ENCODE results near the gene STK25.
"Not testable (repeated sequence)": the region's sequence is repeated elsewhere in the genome, so short reads cannot be mapped to it uniquely, and the experiment has no call there.

The STK25 gene

DNA sequence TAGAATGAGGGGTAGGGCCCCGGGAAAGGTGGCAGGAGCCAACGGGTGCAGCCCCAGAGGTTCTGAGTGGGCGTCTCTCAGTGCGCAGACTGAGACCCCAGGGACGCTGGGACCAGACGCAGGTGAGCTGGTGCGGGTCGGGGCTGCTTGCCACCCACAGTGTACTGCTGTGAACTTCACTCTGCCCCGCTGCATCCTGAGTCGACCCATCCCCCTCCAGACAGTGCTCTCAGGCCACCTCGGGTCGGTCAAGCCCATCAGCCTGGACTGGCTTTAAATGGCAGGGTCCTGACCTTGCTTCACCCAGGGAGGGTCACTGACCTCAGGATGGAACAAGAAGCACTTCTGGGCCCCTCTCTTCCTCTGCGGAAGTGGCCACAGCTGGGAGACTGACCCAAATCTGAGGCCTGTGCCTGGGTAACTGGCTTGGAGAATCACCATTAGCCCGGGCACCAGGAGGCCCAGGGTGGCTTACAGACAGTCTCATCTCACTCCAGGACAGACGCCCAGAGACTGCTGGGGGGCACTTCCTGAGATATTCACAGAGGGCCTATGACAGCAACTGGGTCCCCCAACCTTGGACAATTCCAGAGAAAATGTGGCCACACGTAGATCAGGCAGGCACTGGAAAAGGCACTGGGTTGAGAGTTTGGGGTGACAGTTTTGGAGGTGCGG, 26.5 kb upstream of the STK25 start:
- no peak for DNase-seq (ENCODE audit: low spot score)
- no peak overlapping the region for H3K27ac ChIP-seq
- ChIA-PET CTCF (no interaction called here), POLR2A (ENCODE audit: low non-redundant PET) (no interaction called here)
- TF ChIP-seq, protein P1, sequence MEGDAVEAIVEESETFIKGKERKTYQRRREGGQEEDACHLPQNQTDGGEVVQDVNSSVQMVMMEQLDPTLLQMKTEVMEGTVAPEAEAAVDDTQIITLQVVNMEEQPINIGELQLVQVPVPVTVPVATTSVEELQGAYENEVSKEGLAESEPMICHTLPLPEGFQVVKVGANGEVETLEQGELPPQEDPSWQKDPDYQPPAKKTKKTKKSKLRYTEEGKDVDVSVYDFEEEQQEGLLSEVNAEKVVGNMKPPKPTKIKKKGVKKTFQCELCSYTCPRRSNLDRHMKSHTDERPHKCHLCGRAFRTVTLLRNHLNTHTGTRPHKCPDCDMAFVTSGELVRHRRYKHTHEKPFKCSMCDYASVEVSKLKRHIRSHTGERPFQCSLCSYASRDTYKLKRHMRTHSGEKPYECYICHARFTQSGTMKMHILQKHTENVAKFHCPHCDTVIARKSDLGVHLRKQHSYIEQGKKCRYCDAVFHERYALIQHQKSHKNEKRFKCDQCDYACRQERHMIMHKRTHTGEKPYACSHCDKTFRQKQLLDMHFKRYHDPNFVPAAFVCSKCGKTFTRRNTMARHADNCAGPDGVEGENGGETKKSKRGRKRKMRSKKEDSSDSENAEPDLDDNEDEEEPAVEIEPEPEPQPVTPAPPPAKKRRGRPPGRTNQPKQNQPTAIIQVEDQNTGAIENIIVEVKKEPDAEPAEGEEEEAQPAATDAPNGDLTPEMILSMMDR (conservative IDR thresholded peaks at IDR 0.05; ENCODE audit: low read depth): no peak

DNA sequence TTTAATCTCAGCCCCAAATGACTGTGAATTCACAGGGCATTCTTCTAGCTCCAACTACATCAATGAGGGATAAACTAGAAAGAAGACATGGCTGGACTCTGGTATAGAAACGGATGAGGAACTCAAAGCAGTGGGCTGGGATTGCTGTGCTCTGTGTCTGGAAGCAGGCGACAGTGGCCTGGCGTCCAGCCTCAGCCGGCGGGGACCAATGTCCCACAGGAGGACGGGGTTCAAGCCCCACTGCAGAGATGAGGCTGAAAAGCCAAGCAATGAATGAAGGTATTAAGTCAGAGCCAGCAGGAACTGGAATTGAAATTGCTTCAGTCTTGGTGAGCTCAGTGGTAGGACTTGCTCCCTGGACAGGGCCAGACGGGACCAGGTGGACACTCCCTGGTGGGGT, 25.9 kb upstream of the STK25 start:
- ChIA-PET POLR2A (ENCODE audit: low non-redundant PET) (no interaction called here), CTCF (no interaction called here)
- H3K27ac ChIP-seq: no peak overlapping the region
- no peak for DNase-seq (ENCODE audit: low spot score)
- TF ChIP-seq, protein P1 (conservative IDR thresholded peaks at IDR 0.05; ENCODE audit: low read depth): no peak

DNA sequence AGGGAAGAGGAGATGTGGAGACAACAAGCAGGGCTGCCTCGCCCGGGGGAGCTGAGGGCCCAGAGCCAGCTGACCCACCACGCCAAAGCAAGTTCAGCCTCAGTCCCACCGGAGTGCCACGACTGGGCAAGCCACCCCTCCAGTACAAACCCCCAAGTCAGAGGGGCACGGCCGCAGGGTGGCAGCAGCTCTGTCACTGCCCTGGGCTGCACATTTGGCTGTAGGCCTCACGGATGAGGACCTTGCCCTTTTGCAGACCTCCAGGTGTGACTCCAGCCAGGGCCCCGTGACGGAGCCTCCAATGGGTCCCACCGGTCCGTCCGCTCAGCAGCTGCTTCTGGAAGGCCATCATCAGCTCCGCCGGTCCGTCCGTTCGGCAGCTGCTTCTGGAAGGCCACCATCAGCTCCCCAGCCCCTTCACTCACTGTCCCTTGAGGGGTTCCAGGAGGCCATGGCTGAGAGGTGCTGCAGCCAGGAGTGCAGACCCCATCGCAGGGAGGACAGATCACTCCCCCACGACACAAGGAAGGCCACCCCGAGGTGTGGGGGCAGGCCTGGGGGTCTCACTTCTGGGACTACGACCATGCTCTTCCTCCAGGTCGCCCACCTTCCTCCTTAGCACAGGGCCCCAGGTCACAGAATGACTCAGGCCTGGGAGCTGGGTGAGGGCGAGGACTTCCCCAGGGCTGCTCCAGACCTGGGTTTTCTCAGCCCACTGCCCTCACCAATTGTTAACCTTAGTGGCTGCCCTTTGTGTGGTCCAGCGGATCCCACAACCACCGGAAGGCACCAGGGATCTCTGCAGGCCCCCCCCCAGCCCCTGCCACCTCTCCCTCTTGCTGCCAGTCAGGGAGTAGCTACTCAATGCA, 24.6 kb upstream of the STK25 start:
- ChIA-PET CTCF (no interaction called here), POLR2A (ENCODE audit: low non-redundant PET) (interaction anchor here (0.6 kb wide), 1 partner anchor 14 kb away, joined by 4 read pairs; no protein-coding TSS in a partner anchor)
- no peak overlapping the region for H3K27ac ChIP-seq
- DNase-seq (ENCODE audit: low spot score): no peak
- TF ChIP-seq, protein P1 (conservative IDR thresholded peaks at IDR 0.05; ENCODE audit: low read depth): no peak

DNA sequence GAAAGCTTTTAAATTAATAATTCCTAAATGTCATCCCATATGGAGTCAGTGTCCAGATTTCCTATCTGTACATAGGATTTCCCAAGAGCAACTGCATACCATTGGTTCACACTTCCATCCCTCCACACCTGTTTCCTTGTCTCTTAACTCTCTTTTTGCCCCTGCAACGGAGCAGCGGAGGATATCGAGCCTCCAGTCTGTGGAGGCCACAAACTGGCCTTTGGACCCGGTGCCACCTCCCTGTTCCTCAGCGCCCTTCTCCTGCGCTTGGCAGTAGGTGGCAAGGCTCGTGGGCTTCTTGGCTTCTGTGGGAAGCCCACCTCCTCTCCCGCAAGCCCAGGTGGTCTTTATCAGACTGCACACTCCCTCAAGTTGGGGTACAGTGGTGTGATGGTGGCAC, 23.8 kb upstream of the STK25 start:
- ChIA-PET CTCF (no interaction called here), POLR2A (ENCODE audit: low non-redundant PET) (no interaction called here)
- H3K27ac ChIP-seq: no peak overlapping the region
- TF ChIP-seq, protein P1 (conservative IDR thresholded peaks at IDR 0.05; ENCODE audit: low read depth): no peak
- DNase-seq (ENCODE audit: low spot score): no peak

DNA sequence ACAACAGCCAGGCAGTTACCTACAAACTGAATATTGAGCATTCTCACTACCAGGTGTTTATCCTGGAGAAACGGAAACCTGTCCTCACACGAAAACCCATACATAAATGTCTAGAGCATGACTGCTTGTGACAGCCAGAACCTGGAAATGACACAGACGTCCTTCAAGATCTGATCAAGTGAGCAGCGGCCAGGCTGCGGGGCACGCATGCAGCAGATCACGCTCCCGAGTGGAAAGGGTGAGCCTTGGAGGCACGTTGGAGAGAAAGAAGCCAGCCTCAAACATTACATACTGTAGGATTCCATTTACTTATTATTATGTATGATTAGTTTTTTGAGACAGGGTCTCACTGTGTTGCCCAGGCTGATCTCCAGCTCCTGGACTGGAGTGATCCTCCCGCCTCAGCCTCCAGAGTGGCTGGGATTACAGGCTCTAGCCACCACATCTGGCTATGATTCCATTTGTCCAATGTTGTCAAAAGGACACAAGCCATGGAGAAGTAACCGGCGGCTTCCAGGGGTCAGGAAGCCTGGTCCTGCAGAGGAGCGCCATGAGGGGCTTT, 22.9 kb upstream of the STK25 start:
- POLR2A ChIA-PET (ENCODE audit: low non-redundant PET): no interaction called here
- DNase-seq (ENCODE audit: low spot score): no peak
- TF ChIP-seq, protein P1 (conservative IDR thresholded peaks at IDR 0.05; ENCODE audit: low read depth): no peak
- H3K27ac ChIP-seq: no peak overlapping the region
- CTCF ChIA-PET: no interaction called here

DNA sequence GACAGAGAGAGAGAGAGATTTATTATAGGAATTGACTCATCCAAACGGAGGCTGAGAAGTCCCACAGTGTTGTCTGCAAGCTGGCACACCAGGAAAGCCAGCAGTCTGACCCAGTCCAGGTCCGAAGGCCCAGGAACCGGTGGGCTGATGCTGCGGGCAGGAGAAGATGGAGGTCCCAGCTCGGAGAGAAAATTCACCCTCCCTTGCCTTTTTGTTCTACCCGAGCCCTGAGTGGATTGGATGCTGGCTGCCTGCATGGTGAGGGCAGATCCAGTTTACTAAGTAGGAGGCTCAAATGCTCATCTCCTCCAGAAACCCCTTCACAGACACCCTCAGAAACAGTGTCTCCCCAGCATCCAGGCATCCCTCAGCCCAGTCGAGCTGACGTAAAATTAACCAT, 22.2 kb upstream of the STK25 start:
- TF ChIP-seq, protein P1 (conservative IDR thresholded peaks at IDR 0.05; ENCODE audit: low read depth): no peak
- ChIA-PET CTCF (no interaction called here), POLR2A (ENCODE audit: low non-redundant PET) (no interaction called here)
- no peak for DNase-seq (ENCODE audit: low spot score)
- H3K27ac ChIP-seq: no peak overlapping the region

DNA sequence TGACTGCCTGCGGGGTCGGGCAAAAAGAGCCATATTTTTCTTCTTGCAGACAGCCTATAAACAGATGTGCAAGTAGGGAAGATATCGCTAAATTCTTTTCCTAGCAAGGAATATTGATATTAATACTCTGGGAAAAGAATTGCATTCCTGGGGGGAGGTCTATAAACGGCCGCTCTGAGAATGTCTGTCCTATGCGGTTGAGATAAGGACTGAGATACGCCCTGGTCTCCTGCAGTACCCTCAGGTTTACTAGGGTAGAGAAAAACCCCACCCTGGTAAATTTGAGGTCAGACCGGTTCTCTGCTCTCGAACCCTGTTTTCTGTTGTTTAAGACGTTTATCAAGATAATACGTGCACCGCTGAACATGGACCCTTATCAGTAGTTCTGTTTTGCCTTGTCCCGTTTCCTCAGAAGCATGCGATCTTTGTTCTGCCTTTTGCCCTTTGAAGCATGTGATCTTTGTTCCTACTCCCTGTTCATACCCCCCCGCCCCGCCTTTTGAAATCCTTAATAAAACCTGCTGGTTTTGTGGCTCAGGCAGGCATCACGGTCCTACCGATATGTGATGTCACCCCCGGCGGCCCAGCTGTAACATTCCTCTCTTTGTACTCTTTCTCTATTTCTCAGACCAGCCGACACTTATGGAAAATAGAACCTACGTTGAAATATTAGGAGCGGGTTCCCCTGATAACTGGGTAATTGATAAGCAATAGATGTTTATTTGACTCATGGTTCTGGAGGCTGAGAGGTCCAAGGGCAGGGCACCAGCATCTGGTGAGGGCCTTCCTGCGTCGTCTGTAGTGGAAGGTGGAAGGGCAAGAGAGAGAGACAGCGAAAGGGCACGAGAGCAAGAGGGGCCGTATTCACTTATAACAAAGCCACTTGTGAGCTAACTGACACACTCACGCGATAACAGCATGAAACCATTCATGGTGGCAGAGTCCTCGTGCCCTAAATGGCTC, 17.7 kb upstream of the STK25 start:
- CTCF ChIA-PET; DNase-seq (ENCODE audit: low spot score); H3K27ac ChIP-seq; POLR2A ChIA-PET (ENCODE audit: low non-redundant PET): not testable (repeated sequence)

All from RWPE1 (cell line).